CD8-positive, alpha-beta memory T cell (primary cell): ENCODE data around the gene MEF2A. TPM values are rescaled to one million over a fixed set of nuclear protein-coding genes. Genes with fewer than 3 reads are reported as not detected.

Experiments used
- CTCF ChIA-PET: fragments of 350-600 bp; sonication (Branson Sonifier 250); formaldehyde crosslinking; loops from one replicate; lab custom pipeline; 2021; ENCODE audit warnings: antibody characterized with exemption; lab: Charles Lee
- POLR2A ChIA-PET: fragments of 350-600 bp; sonication (Branson Sonifier 250); formaldehyde crosslinking; loops from one replicate; lab custom pipeline; 2021; ENCODE audit warnings: antibody characterized with exemption; lab: Charles Lee
- DNase-seq, 5 donors: peaks; one replicate each; pipeline versions ENCODE4 v3.0.0 to v3.0.0-alpha.2; 2020 to 2022; ENCODE audit warnings: mixed read lengths in 1 of 5
- H3K27ac ChIP-seq: one replicate; pipeline ENCODE4 v1.7.0; 2013; ENCODE audit warnings: low read depth, mild to moderate bottlenecking, low read length, moderate library complexity
- H3K27me3 ChIP-seq: 2 replicates; pipeline ENCODE4 v1.7.0; 2013; ENCODE audit warnings: low read length, mild to moderate bottlenecking; ENCODE audit not compliant: insufficient read depth, poor library complexity, severe bottlenecking
- H3K36me3 ChIP-seq: 2 replicates; pipeline ENCODE4 v1.7.0; 2013; ENCODE audit warnings: mild to moderate bottlenecking, low read length, moderate library complexity; ENCODE audit not compliant: insufficient read depth
- H3K4me1 ChIP-seq: 2 replicates; pipeline ENCODE4 v1.7.0; 2013; ENCODE audit warnings: mild to moderate bottlenecking, low read length, moderate library complexity; ENCODE audit not compliant: insufficient read depth
- H3K4me3 ChIP-seq: 2 replicates; pipeline ENCODE4 v1.7.0; 2013; ENCODE audit warnings: mild to moderate bottlenecking, low read length
- H3K9me3 ChIP-seq: 2 replicates; pipeline ENCODE4 v1.7.0; 2013; ENCODE audit warnings: mild to moderate bottlenecking, low read length
- H3K27ac Mint-ChIP-seq, 8 donors: one replicate each; pipeline ENCODE4 v1.8.0; 2020 to 2021; ENCODE audit warnings: mixed read lengths in 8 of 8, mild to moderate bottlenecking in 6 of 8, inconsistent platforms in 3 of 8, moderate library complexity in 3 of 8
- H3K27me3 Mint-ChIP-seq, 2 donors: one replicate each; pipeline ENCODE4 v1.8.0; 2020 to 2021; ENCODE audit warnings: mixed read lengths in 2 of 2, mild to moderate bottlenecking in 1 of 2, moderate library complexity in 1 of 2
- H3K36me3 Mint-ChIP-seq, 3 donors: one replicate each; pipeline ENCODE4 v1.8.0; 2020 to 2021; ENCODE audit warnings: mixed read lengths in 3 of 3, inconsistent platforms in 1 of 3, mild to moderate bottlenecking in 1 of 3
- H3K4me1 Mint-ChIP-seq, 3 donors: one replicate each; pipeline ENCODE4 v1.8.0; 2020 to 2021; ENCODE audit warnings: mixed read lengths in 3 of 3, inconsistent platforms in 1 of 3, mild to moderate bottlenecking in 1 of 3
- H3K4me3 Mint-ChIP-seq, 7 donors: one replicate each; pipeline ENCODE4 v1.8.0; 2020 to 2021; ENCODE audit warnings: mixed read lengths in 7 of 7, mild to moderate bottlenecking in 6 of 7, moderate library complexity in 4 of 7, inconsistent platforms in 2 of 7
- H3K9me3 Mint-ChIP-seq, 5 donors: one replicate each; pipeline ENCODE4 v1.8.0; 2020 to 2022; ENCODE audit warnings: mixed read lengths in 5 of 5, mild to moderate bottlenecking in 3 of 5, moderate library complexity in 2 of 5, inconsistent platforms in 1 of 5
- polyA plus RNA-seq: library from polyadenylated mRNA; unstranded; fragments of 300-500 nt; fragmentation: Illumina TruSeq; gene quantifications from one replicate; pipeline ENCODE4 v1.2.3, GENCODE V29; 2021
- total RNA-seq, 2 experiments: library from RNA; stranded (reverse); gene quantifications; one replicate each; pipeline ENCODE4 v1.2.3, GENCODE V29; 2021

MEF2A gene
- total and polyA plus RNA-seq, 3 experiments from 2014 or later: 15.3 to 22.4 (median 21.1) TPM

GRCh38 chr15:99566157-99566897 lies 543 bp downstream of the MEF2A start:
- peak overlapping the region; percentile 89 for H3K27ac ChIP-seq
- no peaks in the 10 kb centered on the region for H3K36me3 ChIP-seq
- no peaks in the 10 kb centered on the region for H3K27me3 ChIP-seq
- Mint-ChIP-seq H3K27me3 (peaks cover 0 to 3% of the 10 kb centered on the region in 2 donors), H3K27ac (peak overlapping the region; percentile 71 to 97 (median 92)), H3K36me3 (peaks cover 0 to 10% (median 0%) of the 10 kb centered on the region in 3 donors), H3K4me1 (peaks cover 24 to 40% (median 39%) of the 10 kb centered on the region in 3 donors), H3K9me3 (no peaks in the 10 kb centered on the region), H3K4me3 (peak overlapping the region; percentile 93 to 98 (median 97))
- DNase-seq: peak; percentile 8 to 46 (median 23)
- H3K4me1 ChIP-seq: peaks cover 30% of the 10 kb centered on the region
- POLR2A ChIA-PET: interaction anchor here (2.0 kb wide), 1 partner anchor 167 kb away, joined by 5 read pairs; the partner anchor contains the start of gene LYSMD4
- H3K4me3 ChIP-seq: peak overlapping the region; percentile 100
- CTCF ChIA-PET: interaction anchor here (1.1 to 2.5 kb wide), 3 partner anchors 138 to 294 kb away, joined by 3 to 11 read pairs (median 3); no protein-coding TSS in a partner anchor
- H3K9me3 ChIP-seq: no peaks in the 10 kb centered on the region

- H3K4me3 Mint-ChIP-seq: peak overlapping the region in 1 of 7 donors; percentile 50
- H3K4me3 ChIP-seq: no peak overlapping the region
- H3K27me3 Mint-ChIP-seq: peaks cover 0 to 3% of the 10 kb centered on the region in 2 donors
- no peaks in the 10 kb centered on the region for H3K9me3 ChIP-seq
- H3K36me3 Mint-ChIP-seq: peaks cover 0 to 10% (median 0%) of the 10 kb centered on the region in 3 donors
- peaks cover 28% of the 10 kb centered on the region for H3K4me1 ChIP-seq
- H3K27me3 ChIP-seq: no peaks in the 10 kb centered on the region
- peaks cover 40 to 60% (median 56%) of the 10 kb centered on the region in 3 donors for H3K4me1 Mint-ChIP-seq
- H3K9me3 Mint-ChIP-seq: no peaks in the 10 kb centered on the region
- ChIA-PET CTCF (no interaction called here), POLR2A (no interaction called here)
- H3K27ac ChIP-seq: no peak overlapping the region
- DNase-seq: no peak
- no peaks in the 10 kb centered on the region for H3K36me3 ChIP-seq
- peak overlapping the region in 1 of 8 donors; percentile 21 for H3K27ac Mint-ChIP-seq
Measured at GRCh38 chr15:99568625-99569352, 3.0 kb downstream of the MEF2A start.

DNA sequence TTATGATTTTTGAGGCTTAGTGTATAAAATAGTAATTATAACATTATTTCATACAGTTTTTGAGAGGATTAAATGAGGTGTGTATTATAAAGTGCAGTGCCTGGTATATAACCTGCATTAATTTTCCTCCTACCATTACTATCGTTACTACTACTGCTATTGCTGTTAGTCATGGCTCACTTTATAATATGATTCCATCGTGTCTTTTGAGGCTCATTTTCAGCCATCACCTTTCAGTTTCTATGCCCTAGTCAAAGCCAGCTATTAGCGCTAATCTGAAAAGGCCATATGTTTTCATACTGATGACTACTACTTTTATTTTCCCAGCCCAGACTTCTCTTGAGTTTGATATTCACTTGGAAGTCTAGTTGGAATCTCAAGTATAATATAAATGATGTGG lies 5.5 kb downstream of the MEF2A start:
- Histone ChIP-seq H3K27ac (no peak overlapping the region), H3K4me1 (peaks cover 22% of the 10 kb centered on the region), H3K36me3 (no peaks in the 10 kb centered on the region), H3K27me3 (no peaks in the 10 kb centered on the region), H3K4me3 (no peak overlapping the region), H3K9me3 (no peaks in the 10 kb centered on the region)
- H3K27ac Mint-ChIP-seq: peak overlapping the region in 1 of 8 donors; percentile 12
- H3K4me3 Mint-ChIP-seq: no peak overlapping the region
- no peak for DNase-seq
- POLR2A ChIA-PET: no interaction called here
- peaks cover 49 to 70% (median 70%) of the 10 kb centered on the region in 3 donors for H3K4me1 Mint-ChIP-seq
- no peaks in the 10 kb centered on the region for H3K9me3 Mint-ChIP-seq
- no peaks in the 10 kb centered on the region for H3K27me3 Mint-ChIP-seq
- peaks cover 0 to 12% (median 7%) of the 10 kb centered on the region in 3 donors for H3K36me3 Mint-ChIP-seq
- CTCF ChIA-PET: no interaction called here

DNA sequence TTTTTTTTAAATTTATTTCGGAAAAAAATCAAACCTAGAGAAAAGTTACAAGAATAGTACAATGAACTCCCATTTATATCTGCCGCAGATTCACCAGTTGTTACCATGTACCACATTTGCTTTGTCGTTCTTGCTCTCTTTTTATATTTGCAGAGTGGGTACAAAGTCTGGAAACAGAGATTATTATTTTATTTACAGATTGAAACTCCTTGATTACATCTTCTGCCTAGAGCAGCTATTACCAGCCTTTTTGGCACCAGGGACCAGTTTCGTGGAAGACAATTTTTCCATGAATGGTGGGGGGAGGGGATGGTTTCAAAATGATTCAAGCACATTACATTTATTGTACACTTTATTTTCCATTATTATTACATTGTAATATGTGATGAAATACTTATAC lies 8.3 kb downstream of the MEF2A start:
- H3K4me3 Mint-ChIP-seq: no peak overlapping the region
- H3K9me3 Mint-ChIP-seq: no peaks in the 10 kb centered on the region
- H3K36me3 Mint-ChIP-seq: peaks cover 0 to 12% (median 0%) of the 10 kb centered on the region in 3 donors
- Histone ChIP-seq H3K27me3 (no peaks in the 10 kb centered on the region), H3K9me3 (no peaks in the 10 kb centered on the region), H3K27ac (no peak overlapping the region), H3K36me3 (no peaks in the 10 kb centered on the region), H3K4me1 (peaks cover 3% of the 10 kb centered on the region), H3K4me3 (no peak overlapping the region)
- no peak for DNase-seq
- H3K27ac Mint-ChIP-seq: no peak overlapping the region
- H3K27me3 Mint-ChIP-seq: no peaks in the 10 kb centered on the region
- POLR2A ChIA-PET: no interaction called here
- H3K4me1 Mint-ChIP-seq: peaks cover 50 to 68% (median 65%) of the 10 kb centered on the region in 3 donors
- CTCF ChIA-PET: no interaction called here

DNA sequence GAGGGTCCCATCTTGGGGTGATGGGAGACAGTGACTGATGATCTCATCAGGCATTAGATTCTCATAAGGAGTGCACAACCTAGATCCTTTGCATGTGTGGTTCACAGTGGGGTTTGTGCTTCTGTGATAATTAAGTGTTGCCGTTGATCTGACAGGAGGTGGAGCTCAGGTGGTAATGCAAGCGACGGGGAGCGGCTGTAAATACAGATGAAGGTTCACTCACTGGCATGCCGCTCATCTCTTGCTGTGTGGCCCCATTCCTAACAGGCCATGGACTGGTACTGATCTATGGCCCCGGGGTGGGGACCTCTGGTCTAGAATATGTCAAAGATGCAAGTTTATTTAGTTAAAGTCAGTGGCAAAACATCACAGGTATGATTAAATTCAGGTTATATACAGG lies 8.7 kb downstream of the MEF2A start:
- Histone ChIP-seq H3K27ac (no peak overlapping the region), H3K9me3 (no peaks in the 10 kb centered on the region), H3K36me3 (no peaks in the 10 kb centered on the region), H3K4me3 (no peak overlapping the region), H3K27me3 (no peaks in the 10 kb centered on the region), H3K4me1 (no peaks in the 10 kb centered on the region)
- no peaks in the 10 kb centered on the region for H3K27me3 Mint-ChIP-seq
- no peak overlapping the region for H3K4me3 Mint-ChIP-seq
- H3K27ac Mint-ChIP-seq: peak overlapping the region in 1 of 8 donors; percentile 16
- peaks cover 0 to 12% (median 0%) of the 10 kb centered on the region in 3 donors for H3K36me3 Mint-ChIP-seq
- CTCF ChIA-PET: no interaction called here
- no peaks in the 10 kb centered on the region for H3K9me3 Mint-ChIP-seq
- peaks cover 49 to 70% (median 67%) of the 10 kb centered on the region in 3 donors for H3K4me1 Mint-ChIP-seq
- no peak for DNase-seq
- POLR2A ChIA-PET: no interaction called here

DNA sequence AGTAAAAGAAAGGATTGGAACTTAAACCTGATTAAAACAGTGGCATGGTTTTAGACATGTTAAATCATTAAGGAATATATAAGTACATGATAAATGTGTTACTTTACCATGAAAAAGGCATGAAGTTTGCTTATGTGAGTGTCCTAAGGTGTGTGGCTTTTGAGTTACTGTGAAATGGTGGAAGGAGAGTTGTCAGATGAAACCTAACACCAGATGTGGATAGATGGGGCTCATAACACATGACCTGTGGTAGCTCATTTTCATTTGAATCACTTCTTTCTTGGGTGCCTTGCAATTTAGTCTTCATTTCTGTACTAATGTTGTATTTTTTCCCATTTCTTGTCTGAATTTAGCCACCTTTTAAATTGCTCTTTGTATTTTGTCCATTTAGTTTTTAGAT lies 13.0 kb downstream of the MEF2A start:
- peaks cover 53 to 73% (median 64%) of the 10 kb centered on the region in 3 donors for H3K4me1 Mint-ChIP-seq
- CTCF ChIA-PET: no interaction called here

DNA sequence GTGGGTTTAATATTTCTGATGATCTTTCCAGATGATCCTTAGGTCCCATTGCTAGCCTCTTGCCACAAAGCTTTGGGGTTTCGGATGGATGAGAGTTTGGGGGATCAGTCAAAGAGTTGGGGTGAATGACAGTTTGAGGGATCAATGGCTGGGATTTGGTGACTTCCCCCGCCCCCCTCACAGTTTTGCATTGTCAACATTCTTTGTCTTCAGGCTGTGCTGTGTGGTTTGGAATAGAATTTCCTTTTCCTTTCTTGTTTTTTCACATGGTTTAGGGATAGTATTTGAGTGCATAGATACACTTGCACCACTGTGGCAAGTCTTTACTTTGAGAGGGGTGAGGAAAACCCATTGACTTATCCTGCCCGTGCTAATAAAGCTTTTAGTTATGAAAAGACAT lies 14.3 kb downstream of the MEF2A start:
- peaks cover 4% of the 10 kb centered on the region for H3K4me1 ChIP-seq

More for the DNA sequence above, 13.0 kb downstream of the MEF2A start:
- Mint-ChIP-seq H3K36me3 (peaks cover 0 to 14% (median 1%) of the 10 kb centered on the region in 3 donors), H3K27me3 (no peaks in the 10 kb centered on the region), H3K4me3 (no peak overlapping the region), H3K27ac (no peak overlapping the region), H3K9me3 (peaks cover 0 to under 1% (median 0%) of the 10 kb centered on the region in 5 donors)
- Histone ChIP-seq H3K4me3 (no peak overlapping the region), H3K27me3 (no peaks in the 10 kb centered on the region), H3K27ac (no peak overlapping the region), H3K36me3 (no peaks in the 10 kb centered on the region), H3K4me1 (peaks cover 4% of the 10 kb centered on the region), H3K9me3 (no peaks in the 10 kb centered on the region)
- POLR2A ChIA-PET: no interaction called here
- no peak for DNase-seq

More for the DNA sequence above, 14.3 kb downstream of the MEF2A start:
- POLR2A ChIA-PET: no interaction called here
- peaks cover 5 to 13% (median 9%) of the 10 kb centered on the region in 5 donors for H3K9me3 Mint-ChIP-seq
- peak overlapping the region in 1 of 7 donors; percentile 38 for H3K4me3 Mint-ChIP-seq
- H3K9me3 ChIP-seq: no peaks in the 10 kb centered on the region
- no peaks in the 10 kb centered on the region for H3K27me3 Mint-ChIP-seq
- peaks cover 5 to 9% (median 9%) of the 10 kb centered on the region in 3 donors for H3K36me3 Mint-ChIP-seq
- no peak overlapping the region for H3K4me3 ChIP-seq
- H3K27ac Mint-ChIP-seq: peak overlapping the region in 1 of 8 donors; percentile 40
- DNase-seq: no peak
- H3K27ac ChIP-seq: no peak overlapping the region
- CTCF ChIA-PET: no interaction called here
- no peaks in the 10 kb centered on the region for H3K27me3 ChIP-seq
- H3K36me3 ChIP-seq: no peaks in the 10 kb centered on the region
- H3K4me1 Mint-ChIP-seq: peaks cover 44 to 71% (median 53%) of the 10 kb centered on the region in 3 donors
